Measurements from ENCODE around the gene FAM120AOS.

FAM120AOS gene

GRCh38 chr9:93415176-93415690, 38.1 kb downstream of the FAM120AOS start:
- TF ChIP-seq CTCF (IDR thresholded peaks at IDR 0.05; ENCODE audit: low read depth, low read length), result no peak
- no peak for DNase-seq (ENCODE audit: low read depth in 2 of 2)
- no peak overlapping the region for H3K4me3 ChIP-seq (replicated peaks in 1 of 2; ENCODE audit: low read depth in 2 of 2, low read length in 2 of 2)

- DNase-seq (ENCODE audit: low read depth in 2 of 2), result peak in 1 of 2 donors; percentile 3
- H3K4me3 ChIP-seq (replicated peaks in 1 of 2; ENCODE audit: low read depth in 2 of 2, low read length in 2 of 2), result no peak overlapping the region
- TF ChIP-seq CTCF (IDR thresholded peaks at IDR 0.05; ENCODE audit: low read depth, low read length), result no peak
Measured at GRCh38 chr9:93413530-93413929, 39.9 kb downstream of the FAM120AOS start.

- DNase-seq (ENCODE audit: low read depth in 2 of 2), result no peak
- no peak for TF ChIP-seq CTCF (IDR thresholded peaks at IDR 0.05; ENCODE audit: low read depth, low read length)
Measured at GRCh38 chr9:93406371-93406770, 47.0 kb downstream of the FAM120AOS start.

GRCh38 chr9:93398471-93398870, 54.9 kb downstream of the FAM120AOS start:
- DNase-seq (ENCODE audit: low read depth in 2 of 2), result no peak
- H3K4me3 ChIP-seq (replicated peaks in 1 of 2; ENCODE audit: low read depth in 2 of 2, low read length in 2 of 2), result no peak overlapping the region
- no peak for TF ChIP-seq CTCF (IDR thresholded peaks at IDR 0.05; ENCODE audit: low read depth, low read length)

More at GRCh38 chr9:93406371-93406770, 47.0 kb downstream of the FAM120AOS start:
- no peak overlapping the region for H3K4me3 ChIP-seq (replicated peaks in 1 of 2; ENCODE audit: low read depth in 2 of 2, low read length in 2 of 2)

GRCh38 chr9:93397661-93398373, 55.6 kb downstream of the FAM120AOS start:
- peak; percentile 29 to 72 for DNase-seq (ENCODE audit: low read depth in 2 of 2)
- H3K4me3 ChIP-seq (replicated peaks in 1 of 2; ENCODE audit: low read depth in 2 of 2, low read length in 2 of 2), result no peak overlapping the region
- no peak for TF ChIP-seq CTCF (IDR thresholded peaks at IDR 0.05; ENCODE audit: low read depth, low read length)
